ENCODE measurements around the gene GRHL3. TPM values are rescaled to one million over a fixed set of nuclear protein-coding genes. Genes with fewer than 3 reads are reported as not detected.

GRHL3 gene
- total and polyA plus RNA-seq, 10 of the 15 experiments (the other 5 are each of a cell fraction or from before 2014, with no cell fraction given), result 0.07 to 0.87 (median 0.34) TPM

GRCh38 chr1:24324903-24325302 is 5.7 kb downstream of the GRHL3 start:
- in situ Hi-C loops (cut with MboI) (no loop called here), intact Hi-C loops (cut with micrococcal nuclease; ENCODE audit: unreplicated experiment) (no loop called here)
- POLR2A ChIA-PET, result no interaction called here
- RAD21 ChIA-PET (ENCODE audit: unreplicated experiment), result no interaction called here
- H3K27me3 ChIP-seq (replicated peaks in 1 of 2; ENCODE audit: control insufficient read depth in 2 of 2, insufficient read depth in 2 of 2, low read length in 1 of 2), result peaks cover 11 to 28% of the 10 kb centered on the region in 2 experiments
- H3K27ac ChIP-seq (ENCODE audit: control insufficient read depth, insufficient read depth), result no peak overlapping the region
- BruUV-seq (replicated peaks), result no TSS peak
- H3K79me2 ChIP-seq (ENCODE audit: control insufficient read depth, insufficient read depth, low read length), result no peaks in the 10 kb centered on the region
- CTCF ChIA-PET, result interaction anchor here (2.7 kb wide), 1 partner anchor 126 kb away, joined by 8 read pairs; no protein-coding TSS in a partner anchor
- FAIRE-seq (no peak), DNase-seq (ENCODE audit: low read depth, low spot score) (no peak), ATAC-seq (no peak)
- no peak for TF ChIP-seq RB1 (IDR thresholded peaks at IDR 0.05; ENCODE audit: borderline replicate concordance)
- no peak for TF ChIP-seq POU2F2 (IDR thresholded peaks at IDR 0.05; ENCODE audit: borderline replicate concordance, low read depth, low read length)
- no peak for TF ChIP-seq MXI1 (IDR thresholded peaks at IDR 0.05; ENCODE audit: low read depth, low read length)
- no peak for TF ChIP-seq IRF5 (IDR thresholded peaks at IDR 0.05; ENCODE audit: borderline replicate concordance)
- TF ChIP-seq PML (IDR thresholded peaks at IDR 0.05; ENCODE audit: low read length), result no peak
- peaks cover 12% of the 10 kb centered on the region for H3K4me1 ChIP-seq (ENCODE audit: control insufficient read depth, insufficient read depth, low read length)
- no peak overlapping the region for H3K4me2 ChIP-seq (ENCODE audit: control insufficient read depth, insufficient read depth)
- 44% methylated on average over 6 of the region's 6 CpGs for whole genome bisulfite sequencing (ENCODE audit: insufficient coverage, insufficient replicate concordance, low lambda C conversion rate, missing lambda C conversion rate)
- H3K9ac ChIP-seq (ENCODE audit: control insufficient read depth, insufficient read depth, low read length), result no peak overlapping the region
- H3K36me3 ChIP-seq (ENCODE audit: control insufficient read depth in 2 of 2, insufficient read depth in 2 of 2, low read length in 1 of 2), result no peaks in the 10 kb centered on the region
- no peaks in the 10 kb centered on the region for H4K20me1 ChIP-seq (ENCODE audit: control insufficient read depth, insufficient read depth)
- H3K9me3 ChIP-seq (replicated peaks; ENCODE audit: control insufficient read depth, insufficient read depth, low read length), result no peaks in the 10 kb centered on the region
- no peak overlapping the region for H3K4me3 ChIP-seq
- SMC1A ChIA-PET (ENCODE audit: uncharacterized antibody, unreplicated experiment), result interaction anchor here (1.0 kb wide), 1 partner anchor 67 kb away, joined by 3 read pairs; no protein-coding TSS in a partner anchor
- H2AFZ ChIP-seq (ENCODE audit: control insufficient read depth, low read depth, low read length), result no peak overlapping the region
